Panc1 (cell line): ENCODE data around the gene CIB4. TPM values are rescaled to one million over a fixed set of nuclear protein-coding genes. Genes with fewer than 3 reads are reported as not detected.

Source experiments
- ATAC-seq: fragments of 200-7000 bp; cut with Tn5 transposase; 2 replicates; pipeline ENCODE4 v1.9.1; 2020; ENCODE audit warnings: mild to moderate bottlenecking, moderate library complexity
- BruUV-seq: library from RNA; stranded (reverse); fragments of 400-500 nt; replicated peaks from 2 replicates; lab custom pipeline; 2021; lab: Mats Ljungman, UMichigan
- CTCF ChIA-PET: fragments of 300-600 bp; sonication (Branson Sonifier 250); formaldehyde crosslinking; loops from one replicate; lab custom pipeline; 2022; ENCODE audit warnings: antibody characterized with exemption; lab: Charles Lee
- POLR2A ChIA-PET: fragments of 300-600 bp; sonication (Branson Sonifier 250); formaldehyde crosslinking; loops from one replicate; lab custom pipeline; 2022; ENCODE audit warnings: antibody characterized with exemption; lab: Charles Lee
- DNase-seq: peaks from one replicate; pipeline ENCODE4 v3.0.0-alpha.2; 2010; ENCODE audit warnings: low read depth, low spot score
- H3K27ac ChIP-seq: 2 replicates; pipeline ENCODE4 v1.5.1; 2011; ENCODE audit warnings: mild to moderate bottlenecking, low read length, inconsistent platforms
- H3K27me3 ChIP-seq: fragments of 200-500 bp; sonication (Bioruptor generic); 2 replicates; pipeline ENCODE4 v1.6.0; 2014; ENCODE audit warnings: low read length, inconsistent platforms; ENCODE audit not compliant: control insufficient read depth, insufficient read depth
- H3K36me3 ChIP-seq: fragments of 200-500 bp; sonication (Bioruptor generic); 2 replicates; pipeline ENCODE4 v1.5.1; 2014; ENCODE audit warnings: inconsistent platforms, mild to moderate bottlenecking, low read length, moderate library complexity; ENCODE audit not compliant: control insufficient read depth, insufficient read depth
- H3K4me1 ChIP-seq: 2 replicates; pipeline ENCODE4 v1.5.1; 2011; ENCODE audit warnings: inconsistent platforms, mild to moderate bottlenecking, low read length, moderate library complexity; ENCODE audit not compliant: control insufficient read depth, insufficient read depth
- H3K4me3 ChIP-seq, 2 experiments: 2 replicates each; pipeline ENCODE4 v1.5.1; 2011 to 2012; ENCODE audit warnings: low read depth in 2 of 2, low read length in 2 of 2, mild to moderate bottlenecking in 2 of 2, inconsistent platforms in 1 of 2, moderate library complexity in 1 of 2
- H3K9me3 ChIP-seq: fragments of 200-500 bp; sonication (Bioruptor generic); 2 replicates; pipeline ENCODE4 v1.5.1; 2014; ENCODE audit warnings: low read depth, mild to moderate bottlenecking, inconsistent platforms, low read length, moderate library complexity; ENCODE audit not compliant: control insufficient read depth, insufficient read depth
- CTCF ChIP-seq: fragments of 450-650 bp; IDR thresholded peaks from 2 replicates; pipeline ENCODE4 v1.5.1; 2017; ENCODE audit warnings: mild to moderate bottlenecking
- POLR2AphosphoS5 ChIP-seq: IDR thresholded peaks from 2 replicates; pipeline ENCODE4 v1.6.1; 2012; ENCODE audit warnings: mild to moderate bottlenecking, low read depth, low read length, moderate library complexity
- REST ChIP-seq, 2 experiments: IDR thresholded peaks; 2 replicates each; pipeline ENCODE4 v1.6.1; 2011 to 2012; ENCODE audit warnings: low read depth in 2 of 2, control low read depth in 1 of 2, low read length in 1 of 2, mild to moderate bottlenecking in 1 of 2, moderate library complexity in 1 of 2; ENCODE audit not compliant: insufficient read depth in 1 of 2
- SIN3A ChIP-seq: IDR thresholded peaks from 2 replicates; pipeline ENCODE4 v1.6.1; 2012; ENCODE audit warnings: low read depth, mild to moderate bottlenecking, low read length, moderate library complexity, borderline replicate concordance; ENCODE audit not compliant: insufficient read depth
- TCF7L2 ChIP-seq: IDR thresholded peaks from 2 replicates; pipeline ENCODE4 v1.6.1; 2011; ENCODE audit warnings: mild to moderate bottlenecking, low read depth, low read length, inconsistent platforms
- in situ Hi-C: cut with HindIII; loops from 2 replicates; pipeline ENCODE4 v1.10.0; 2016; ENCODE audit warnings: low sequenced_read_pairs, low pct_unique_long_range_greater_than_20kb
- intact Hi-C: fragments of 100-400 bp; cut with micrococcal nuclease; formaldehyde crosslinking; loops from one replicate; pipeline ENCODE4 v1.10.0; 2022; ENCODE audit not compliant: unreplicated experiment
- total RNA-seq: library from RNA; stranded (reverse); gene quantifications from one replicate; pipeline ENCODE4 v1.2.1, GENCODE V29; 2021; ENCODE audit not compliant: unreplicated experiment

CIB4 gene
- total RNA-seq, 1 experiment from 2014 or later = 0.33 TPM

DNA sequence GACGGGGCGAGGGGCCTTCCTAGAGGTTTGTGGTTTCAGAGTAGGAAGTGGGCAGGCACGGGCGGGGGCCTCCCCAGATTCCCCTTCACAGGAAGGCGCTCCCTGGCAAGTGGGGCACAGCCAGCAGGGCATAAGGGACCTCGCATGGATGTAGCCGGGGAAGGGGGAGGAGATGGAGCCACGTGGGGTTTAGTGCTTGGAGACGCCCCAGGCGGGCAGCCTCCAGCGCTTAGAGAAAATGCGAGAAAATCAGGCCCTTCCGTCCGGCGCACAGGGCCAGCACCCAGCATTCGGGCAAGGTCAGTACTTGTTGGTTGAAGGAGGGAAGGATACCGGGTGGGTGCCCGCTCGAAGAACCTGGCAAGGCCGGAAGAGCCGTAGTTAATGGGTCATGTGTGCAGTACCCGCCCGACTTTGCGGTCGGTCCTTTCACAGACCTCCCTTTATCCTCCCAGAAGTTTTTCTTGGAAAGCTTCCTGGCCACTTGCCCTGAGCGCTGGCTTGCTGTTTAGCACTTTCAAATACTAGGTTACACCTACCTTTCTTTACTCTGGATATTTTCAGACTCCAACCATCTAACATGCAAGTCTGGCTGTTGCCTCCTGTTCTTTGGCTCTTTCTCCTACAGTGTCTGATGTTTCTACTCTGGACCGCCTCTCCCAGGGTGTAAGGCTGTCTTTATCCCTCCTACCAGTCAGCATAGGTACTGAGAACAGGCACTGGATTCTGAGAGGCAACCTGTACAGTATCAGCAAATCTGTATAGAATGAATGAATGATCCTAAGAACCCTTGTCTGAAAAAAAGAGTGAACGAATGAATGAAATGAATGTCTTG lies 78.1 kb downstream of the CIB4 start:
- no TSS peak for BruUV-seq
- no peak for TF ChIP-seq TCF7L2
- no peak for TF ChIP-seq SIN3A
- TF ChIP-seq CTCF = no peak
- TF ChIP-seq POLR2AphosphoS5 = no peak
- no peak for TF ChIP-seq REST (IDR thresholded peaks at IDR 0.05; ENCODE audit: insufficient read depth in 1 of 2, low read depth in 2 of 2, low read length in 1 of 2)
- no peaks in the 10 kb centered on the region for H3K9me3 ChIP-seq
- CTCF ChIA-PET = no interaction called here
- in situ Hi-C loops (no loop called here), intact Hi-C loops (no loop called here)
- DNase-seq (no peak), ATAC-seq (peak; percentile 18; the same call in 1 of the 2 replicates)
- peak overlapping the region; percentile 29 to 37 for H3K4me3 ChIP-seq
- H3K4me1 ChIP-seq = peaks cover 8% of the 10 kb centered on the region
- POLR2A ChIA-PET = no interaction called here
- H3K36me3 ChIP-seq = no peaks in the 10 kb centered on the region
- H3K27me3 ChIP-seq = peaks cover 21% of the 10 kb centered on the region
- no peak overlapping the region for H3K27ac ChIP-seq

GRCh38 chr2:26561918-26562810 lies 79.0 kb downstream of the CIB4 start:
- TF ChIP-seq SIN3A = no peak
- TF ChIP-seq CTCF = no peak; the same call in 1 of the 2 replicates
- TF ChIP-seq TCF7L2 = no peak
- in situ Hi-C loops = no loop called here
- Histone ChIP-seq H3K4me1 (peaks cover 8% of the 10 kb centered on the region), H3K36me3 (no peaks in the 10 kb centered on the region), H3K4me3 (peak overlapping the region; percentile 29 to 37), H3K9me3 (no peaks in the 10 kb centered on the region), H3K27me3 (peaks cover 21% of the 10 kb centered on the region), H3K27ac (no peak overlapping the region)
- BruUV-seq = no TSS peak
- intact Hi-C loops = no loop called here
- ChIA-PET CTCF (interaction anchor here (0.6 kb wide), 1 partner anchor 177 kb away, joined by 3 read pairs; no protein-coding TSS in a partner anchor), POLR2A (no interaction called here)
- ATAC-seq = peak; percentile 77
- no peak for DNase-seq
